HuH-7 (cell line): Measurements from ENCODE around the gene B3GNT4.
"Not testable (repeated sequence)": the region's sequence is repeated elsewhere in the genome, so short reads cannot be mapped to it uniquely, and the experiment has no call there.

Experiments used
- DNase-seq: peaks from one replicate; pipeline ENCODE4 v3.0.0; 2011; ENCODE audit warnings: low spot score

The B3GNT4 gene

GRCh38 chr12:122203301-122204166 lies at the start of gene B3GNT4:
Gene B3GNT4, plus strand, starts transcription at chr12:122203709. Its CDS starts 910 bp downstream, at chr12:122204619.
- peak; percentile 73 for DNase-seq

- no peak for DNase-seq
These were observed 47.8 kb upstream of the B3GNT4 start for GRCh38 chr12:122155705-122156104.

GRCh38 chr12:122158700-122159285 lies 44.7 kb upstream of the B3GNT4 start:
- DNase-seq, result no peak

GRCh38 chr12:122159882-122160281 lies 43.6 kb upstream of the B3GNT4 start:
- no peak for DNase-seq

GRCh38 chr12:122160761-122161160 lies 42.7 kb upstream of the B3GNT4 start:
- no peak for DNase-seq

GRCh38 chr12:122161682-122162081 lies 41.8 kb upstream of the B3GNT4 start:
- DNase-seq, result no peak

GRCh38 chr12:122162976-122163375 lies 40.5 kb upstream of the B3GNT4 start:
- DNase-seq, result no peak

- DNase-seq, result no peak
These were observed 36.8 kb upstream of the B3GNT4 start for GRCh38 chr12:122166422-122167349.

GRCh38 chr12:122167356-122167925 lies 36.1 kb upstream of the B3GNT4 start:
- no peak for DNase-seq

GRCh38 chr12:122168492-122168891 lies 35.0 kb upstream of the B3GNT4 start:
- no peak for DNase-seq

GRCh38 chr12:122171399-122171798 lies 32.1 kb upstream of the B3GNT4 start:
- no peak for DNase-seq

- DNase-seq, result no peak
These were observed 31.1 kb upstream of the B3GNT4 start for GRCh38 chr12:122172262-122172939.

- no peak for DNase-seq
These were observed 29.2 kb upstream of the B3GNT4 start, which contains the start of gene IL31 for GRCh38 chr12:122174155-122174845. Gene IL31, minus strand, starts transcription at chr12:122174221. Its CDS starts 49 bp downstream, at chr12:122174172.

- not testable (repeated sequence) for DNase-seq
These were observed 27.0 kb upstream of the B3GNT4 start for GRCh38 chr12:122176473-122176872.

- no peak for DNase-seq
These were observed 20.5 kb upstream of the B3GNT4 start, which contains the start of gene LRRC43 for GRCh38 chr12:122182887-122183587. Gene LRRC43, plus strand, starts transcription at chr12:122183123. Its CDS starts 22 bp downstream, at chr12:122183145.

GRCh38 chr12:122183588-122183940 lies 19.9 kb upstream of the B3GNT4 start:
- DNase-seq, result no peak

GRCh38 chr12:122184517-122184916 lies 19.0 kb upstream of the B3GNT4 start:
- no peak for DNase-seq

- DNase-seq, result no peak
These were observed 18.4 kb upstream of the B3GNT4 start for GRCh38 chr12:122185079-122185478.

- DNase-seq, result no peak
These were observed 17.9 kb upstream of the B3GNT4 start for GRCh38 chr12:122185494-122186082.

- no peak for DNase-seq
These were observed 16.0 kb upstream of the B3GNT4 start for GRCh38 chr12:122187466-122187865.
